ENCODE measurements around the gene ADAMTSL2.

ADAMTSL2 gene

DNA sequence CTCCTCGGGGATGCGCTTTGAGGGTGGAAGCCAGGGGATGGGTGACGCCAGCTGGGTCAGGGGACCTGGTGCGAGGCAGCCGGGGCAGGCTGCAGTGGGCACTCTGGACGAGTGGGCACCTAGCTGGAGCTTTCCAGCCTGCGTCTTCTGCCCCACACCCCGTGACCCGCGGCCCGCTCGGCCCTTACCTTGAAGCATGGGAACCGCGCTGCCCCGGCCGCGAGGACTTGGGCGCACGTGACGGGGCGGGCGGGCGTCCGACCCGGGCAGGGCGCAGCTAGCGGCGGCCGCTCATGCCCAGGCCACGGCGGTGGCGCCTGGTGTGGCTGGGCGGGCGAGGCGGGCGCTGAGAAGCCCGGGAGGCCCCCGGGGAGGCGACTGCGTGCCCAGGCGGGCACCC, 74.4 kb downstream of the ADAMTSL2 start:
- DNase-seq: no peak

DNA sequence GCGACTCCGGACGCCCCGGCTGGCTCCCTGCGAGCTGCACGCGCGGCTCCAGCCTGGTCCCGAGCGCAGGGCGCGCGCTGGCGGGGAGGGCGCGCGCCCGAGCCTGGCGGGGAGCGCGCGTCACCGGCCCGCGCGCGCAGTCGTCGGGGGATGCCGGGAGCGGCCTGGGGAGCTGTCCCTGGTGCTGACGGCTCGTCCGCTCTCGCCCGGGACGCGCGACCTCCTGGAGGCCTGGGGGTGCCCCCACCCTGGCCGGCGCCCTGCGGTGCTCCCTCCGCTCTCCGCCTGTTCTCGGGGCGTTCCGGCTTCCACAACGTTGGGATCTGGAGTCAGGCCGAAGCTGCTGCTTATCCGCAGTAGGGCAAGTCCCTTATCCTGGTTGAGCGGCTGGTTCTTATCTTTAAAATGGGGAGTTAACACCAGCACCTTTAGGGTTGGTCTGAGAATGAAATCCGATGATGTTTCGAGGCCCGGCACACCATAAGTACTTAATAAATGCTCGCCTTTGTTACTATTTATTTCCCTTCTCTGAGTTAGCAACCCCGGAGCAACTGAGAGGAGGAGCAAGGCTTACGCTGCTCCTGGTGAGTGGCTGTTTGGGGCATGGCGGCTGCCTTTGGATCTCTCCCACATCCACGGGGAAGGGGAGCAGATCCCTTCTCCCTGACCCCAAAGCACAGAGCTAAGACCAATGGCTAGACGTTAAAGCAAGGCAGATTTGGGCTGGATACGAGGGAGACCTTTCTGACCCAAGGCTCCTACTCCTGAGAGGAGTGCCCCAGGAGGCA, 75.0 kb downstream of the ADAMTSL2 start, which contains the start of gene FAM163B:
Gene FAM163B (minus strand): TSS at position 79 of the 788 bp plus-strand sequence. CDS start 29,166 bp downstream, outside the sequence.
- DNase-seq: peak; percentile 54

DNA sequence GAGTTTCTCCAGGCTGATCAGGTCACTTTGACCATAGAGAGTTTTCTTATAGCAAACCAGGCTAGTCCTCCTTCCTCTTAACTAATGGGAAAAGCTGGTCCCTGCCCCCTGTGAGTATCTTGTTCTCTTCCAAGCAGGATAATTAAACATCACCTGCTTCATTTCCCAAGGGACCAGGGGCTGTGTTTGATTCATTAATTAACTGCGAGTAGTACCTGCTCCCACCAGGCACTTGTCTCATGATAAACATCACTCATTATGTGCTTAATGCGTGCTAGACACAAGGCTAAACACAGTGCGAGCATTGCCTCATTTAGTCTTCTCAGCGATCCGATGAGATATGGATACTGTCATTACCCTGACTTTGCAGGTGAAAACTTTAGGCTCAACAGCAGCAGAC, 76.3 kb downstream of the ADAMTSL2 start:
- no peak for DNase-seq

DNA sequence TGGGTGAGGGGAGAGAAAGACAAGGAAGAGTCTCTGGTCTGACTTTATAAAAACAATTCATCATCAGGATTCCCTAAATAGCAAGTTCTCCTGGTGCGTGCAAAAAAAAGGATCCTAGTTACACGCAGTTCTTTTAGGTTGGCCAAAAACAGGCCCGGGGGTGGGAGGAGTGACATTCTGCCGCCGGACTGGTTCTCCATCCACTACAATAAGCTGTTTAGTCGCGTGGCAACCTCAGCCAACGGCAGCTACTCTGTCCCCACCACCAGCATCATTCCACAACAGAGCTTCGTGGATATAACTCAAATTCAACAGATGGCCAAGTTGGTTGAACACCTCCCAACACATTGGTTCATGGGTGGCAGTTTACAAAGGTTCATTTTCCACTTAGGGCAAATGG, 77.5 kb downstream of the ADAMTSL2 start:
- DNase-seq: no peak

DNA sequence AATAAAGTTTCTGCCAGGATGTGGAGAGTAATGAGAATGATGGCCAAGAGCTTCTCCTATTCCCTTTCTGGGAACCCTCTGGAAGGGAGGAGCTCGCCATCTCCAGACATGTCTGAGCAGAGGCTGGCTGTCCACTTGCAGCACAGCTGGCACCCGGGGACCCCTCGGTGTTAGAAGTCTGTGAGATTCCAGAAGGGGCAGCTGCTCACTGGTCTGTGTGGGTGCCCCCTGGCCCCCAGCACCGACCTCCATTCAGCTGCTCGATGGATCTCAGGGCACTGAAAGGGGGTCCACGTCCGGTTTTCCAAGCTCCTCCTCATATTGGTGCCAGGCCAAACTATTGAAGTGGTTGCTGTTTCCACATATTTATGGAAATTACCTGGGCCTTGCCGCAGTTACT, 78.3 kb downstream of the ADAMTSL2 start:
- DNase-seq: no peak

DNA sequence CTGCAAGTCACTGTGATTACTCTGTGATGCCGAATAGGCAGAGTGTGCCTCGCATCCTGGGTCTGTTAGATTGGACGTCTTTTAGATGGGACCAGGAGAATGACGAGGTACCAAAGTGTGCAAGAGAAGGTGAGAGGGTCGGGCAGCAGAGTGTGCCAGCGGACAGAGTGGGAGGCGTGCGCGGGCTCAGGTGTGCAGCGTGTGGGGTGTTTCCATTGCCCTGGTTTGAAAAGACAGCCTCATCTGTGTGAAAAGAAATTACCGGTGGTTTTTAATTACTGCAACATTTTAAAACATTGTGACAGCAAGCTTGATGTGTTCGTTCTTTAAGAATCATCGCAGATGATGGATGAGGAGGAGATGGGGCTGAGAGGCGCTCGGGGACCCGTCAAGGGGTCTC, 78.9 kb downstream of the ADAMTSL2 start:
- no peak for DNase-seq

DNA sequence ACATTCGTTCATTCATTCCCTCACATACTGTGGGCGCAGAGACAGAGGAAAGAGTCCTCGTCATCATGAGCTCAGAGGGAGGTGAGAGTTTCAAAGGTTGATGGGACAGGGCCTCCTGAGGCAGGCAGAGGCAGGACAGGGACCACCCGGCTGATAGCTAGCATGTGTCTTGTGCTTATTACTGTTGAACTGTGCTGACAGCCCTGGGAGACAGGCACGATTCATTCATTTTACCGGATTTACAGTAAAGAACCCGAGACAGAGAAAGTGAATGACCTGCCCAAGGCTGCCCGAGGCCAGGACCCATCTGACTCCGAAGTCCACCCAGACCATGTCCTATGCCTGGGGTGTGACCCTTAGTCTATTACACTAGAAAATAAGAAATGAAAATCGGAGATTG, 79.6 kb downstream of the ADAMTSL2 start:
- DNase-seq: no peak

DNA sequence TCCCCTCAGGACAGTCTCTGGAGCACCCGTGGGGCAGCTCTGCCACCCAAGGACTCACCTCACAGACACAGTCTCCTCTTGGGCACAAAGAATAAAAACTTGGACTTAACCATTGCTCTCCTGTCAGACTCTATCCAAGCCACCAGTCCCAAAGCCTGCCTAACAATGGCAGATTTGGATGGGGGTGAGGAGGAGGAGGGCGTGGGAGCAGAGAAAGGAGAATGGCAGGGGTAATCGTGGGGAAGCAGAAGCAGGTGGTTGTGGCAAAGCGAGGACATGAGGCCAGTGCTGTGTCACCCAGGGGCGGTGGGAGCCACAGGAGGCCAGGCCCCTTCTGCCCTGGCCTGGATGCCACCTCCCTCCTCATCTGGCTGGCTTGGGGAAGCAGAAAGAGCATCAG, 80.2 kb downstream of the ADAMTSL2 start:
- no peak for DNase-seq

DNA sequence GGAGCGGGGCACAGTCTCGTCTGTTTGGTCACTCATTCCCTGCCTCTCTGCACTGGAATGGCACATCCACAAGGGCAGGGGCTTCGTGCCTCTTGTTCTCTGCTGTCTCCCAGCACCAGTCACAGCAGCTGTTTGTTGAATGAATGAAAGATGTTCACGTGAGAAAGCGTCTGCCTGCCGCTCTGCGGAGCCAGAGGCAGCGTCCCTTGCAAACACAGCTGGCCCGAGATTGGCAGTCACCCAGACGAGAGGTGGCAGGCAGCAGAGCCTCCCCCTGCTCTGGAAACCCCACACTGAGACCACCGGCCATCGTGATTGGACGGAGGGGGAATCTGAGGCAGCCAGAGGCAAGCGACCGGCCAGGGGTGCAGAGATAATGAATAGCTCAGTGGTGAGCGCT, 80.7 kb downstream of the ADAMTSL2 start:
- DNase-seq: no peak

DNA sequence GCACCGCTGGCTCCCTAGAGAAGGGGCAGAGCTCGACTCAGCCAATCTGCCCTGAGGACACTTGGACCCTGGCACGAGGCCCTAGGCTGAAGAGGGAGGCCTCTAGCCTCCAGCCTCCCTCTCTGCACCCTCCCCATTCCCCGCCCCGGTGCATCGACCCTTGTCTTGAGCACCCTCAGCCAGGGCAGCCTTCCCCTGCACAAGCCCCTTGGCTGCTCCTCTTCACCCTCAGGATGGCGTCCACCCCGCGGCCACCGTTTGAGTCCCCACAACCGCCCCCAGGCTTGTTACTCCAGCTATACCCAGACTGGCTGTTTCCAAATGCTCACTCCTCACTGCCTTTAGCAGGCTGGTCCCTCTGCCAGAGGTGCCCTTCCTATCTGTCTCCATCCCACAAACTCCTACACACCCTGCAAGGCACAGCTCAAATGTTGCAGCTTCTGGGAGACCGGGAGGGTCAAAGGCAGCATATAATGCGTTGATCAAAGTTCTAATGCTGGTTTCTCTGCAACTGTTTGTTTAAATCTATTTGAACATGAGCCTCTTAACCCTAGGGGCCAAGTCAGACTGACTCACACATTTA, 81.2 kb downstream of the ADAMTSL2 start:
- DNase-seq: no peak

DNA sequence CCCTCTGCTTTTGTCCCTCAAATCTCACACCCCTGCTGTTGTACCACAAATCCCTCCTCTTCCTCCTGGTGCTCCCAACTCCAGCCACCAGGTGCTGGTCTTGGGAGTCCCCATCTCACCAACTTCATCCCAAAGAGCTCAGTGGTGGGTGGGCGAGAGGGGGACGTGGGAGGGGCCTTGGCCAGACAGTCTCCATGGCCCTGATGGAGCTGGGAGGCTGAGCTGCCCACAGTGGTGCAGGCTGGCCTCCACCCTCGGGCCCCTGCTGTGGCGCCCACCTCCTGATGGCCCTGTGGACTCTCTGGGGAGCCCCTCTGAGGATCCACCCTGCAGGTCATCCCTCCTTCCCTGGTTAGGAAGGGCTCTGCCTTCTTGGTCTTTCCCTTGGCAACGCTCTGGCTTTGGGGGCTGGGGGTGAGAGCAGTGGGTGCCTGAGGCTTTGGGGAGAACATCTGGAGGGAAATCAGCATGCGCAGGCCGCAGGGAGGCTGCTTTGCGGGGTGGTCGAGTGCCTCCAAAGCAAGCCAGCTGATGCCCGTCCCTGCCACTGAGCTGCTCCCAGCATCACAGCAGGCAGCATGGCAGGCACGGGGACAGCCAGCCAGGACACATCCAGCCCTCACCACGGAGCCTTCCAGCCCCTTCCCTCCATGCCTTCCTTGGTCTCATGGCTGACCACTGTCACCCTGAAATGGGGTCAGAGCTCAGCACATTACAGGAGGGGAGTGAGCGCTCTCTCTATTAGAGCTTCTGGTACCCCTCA, 82.3 kb downstream of the ADAMTSL2 start:
- no peak for DNase-seq

DNA sequence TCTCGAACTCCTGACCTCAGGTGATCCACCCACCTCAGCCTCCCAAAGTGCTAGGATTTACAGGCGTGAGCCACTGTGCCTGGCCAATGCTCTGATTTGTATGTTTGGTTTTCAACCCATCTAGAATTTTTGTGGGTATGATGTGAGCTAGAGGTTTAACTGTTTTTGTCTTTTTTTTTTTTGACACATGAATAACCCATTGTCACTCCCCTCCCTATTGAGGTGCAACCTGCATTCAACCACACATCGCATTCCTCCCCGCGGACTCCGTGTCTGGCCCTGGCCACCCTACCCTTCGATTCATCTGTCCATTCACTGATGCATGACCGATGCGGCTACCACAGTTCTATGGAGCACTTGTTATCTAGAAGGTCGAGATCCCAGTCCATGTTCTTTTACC, 84.2 kb downstream of the ADAMTSL2 start:
- DNase-seq: no peak

DNA sequence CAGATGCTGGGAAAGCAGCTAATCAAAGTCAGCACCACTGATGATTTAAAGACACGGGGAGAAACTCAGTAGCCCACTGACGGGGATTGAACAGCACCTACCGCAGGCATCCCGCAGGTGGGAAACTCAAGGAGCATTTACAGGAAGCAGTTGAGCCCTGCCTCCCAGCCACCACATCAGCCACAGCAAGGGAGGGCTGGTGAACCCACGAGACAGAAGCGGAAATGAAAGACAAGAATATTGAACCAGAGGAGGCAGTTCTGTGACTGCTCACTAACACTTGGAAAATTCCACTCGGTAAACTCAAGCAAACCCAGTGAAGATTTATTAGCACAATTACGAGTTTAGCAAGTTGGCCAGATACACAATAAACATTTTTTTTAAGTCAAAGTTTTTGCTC, 85.3 kb downstream of the ADAMTSL2 start:
- DNase-seq: peak; percentile 78

DNA sequence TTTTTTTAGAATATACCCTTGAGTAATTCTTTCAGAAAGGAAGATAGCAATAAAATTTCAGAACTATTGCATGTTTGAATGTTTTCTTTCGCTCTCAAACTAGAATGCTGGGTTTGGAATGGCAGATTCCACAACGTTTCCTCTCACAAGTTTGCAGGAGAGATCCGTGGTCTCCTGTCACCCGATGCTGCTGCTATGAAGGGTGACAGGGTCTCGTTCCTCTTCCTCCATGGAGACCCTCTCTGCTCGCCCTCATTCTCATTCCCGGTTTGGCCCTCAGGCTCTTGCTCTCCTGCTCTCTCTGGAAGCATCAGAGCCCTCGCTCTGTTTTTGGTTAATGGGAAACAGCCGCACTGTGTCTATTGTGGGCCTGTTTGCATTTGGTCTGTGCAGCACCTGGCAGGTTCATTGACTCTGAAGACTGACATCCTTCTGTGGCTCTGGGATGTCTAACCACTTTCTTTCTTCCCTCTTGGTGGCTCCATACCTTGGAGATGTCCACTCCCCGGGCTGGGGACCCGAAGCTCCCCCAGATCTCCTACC, 87.3 kb downstream of the ADAMTSL2 start:
- no peak for DNase-seq

DNA sequence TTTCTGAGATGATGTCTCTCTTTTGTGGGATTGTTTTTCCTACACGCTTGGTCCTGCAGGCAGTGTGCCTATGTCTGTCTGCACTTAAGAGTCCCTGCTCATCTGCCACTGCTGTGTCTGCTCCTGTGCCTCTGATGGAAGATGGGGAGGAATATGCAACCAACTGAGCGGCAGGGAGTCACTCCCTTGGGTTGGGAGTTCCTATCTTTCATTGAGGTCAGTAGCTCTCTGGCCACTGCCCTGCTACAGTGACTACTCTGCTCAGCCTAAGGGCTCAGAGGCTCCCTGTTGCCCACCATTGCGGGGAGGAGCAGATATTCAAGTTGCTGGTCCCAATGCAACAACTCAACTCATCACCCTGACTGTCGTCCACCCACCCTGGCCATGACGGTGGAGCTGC, 88.1 kb downstream of the ADAMTSL2 start:
- no peak for DNase-seq

All from CD4-positive, alpha-beta T cell treated with Interleukin-17A for 4 hours (primary cell).